PC-9 (cell line): ENCODE measurements around the gene ABI3BP.

Experiments used
- CTCF ChIP-seq: fragments of 200-600 bp; sonication (generic); conservative IDR thresholded peaks from 2 replicates; pipeline ENCODE4 v1.6.1; 2017; ENCODE audit warnings: mixed run types, antibody characterized with exemption, mild to moderate bottlenecking, moderate library complexity
- EZH2 ChIP-seq: fragments of 200-600 bp; sonication (generic); IDR thresholded peaks from 2 replicates; pipeline ENCODE4 v1.8.0; 2017; ENCODE audit warnings: antibody characterized with exemption, low read depth

- TF ChIP-seq CTCF (no peak), EZH2 (no peak)
Measured at GRCh38 chr3:100730524-100730923, 262.7 kb downstream of the ABI3BP start.
